ENCODE results near the gene NUP85. TPM values are rescaled to one million over a fixed set of nuclear protein-coding genes. Genes with fewer than 3 reads are reported as not detected.

NUP85 gene
- total RNA-seq, 1 donor from 2014 or later: 122 TPM

DNA sequence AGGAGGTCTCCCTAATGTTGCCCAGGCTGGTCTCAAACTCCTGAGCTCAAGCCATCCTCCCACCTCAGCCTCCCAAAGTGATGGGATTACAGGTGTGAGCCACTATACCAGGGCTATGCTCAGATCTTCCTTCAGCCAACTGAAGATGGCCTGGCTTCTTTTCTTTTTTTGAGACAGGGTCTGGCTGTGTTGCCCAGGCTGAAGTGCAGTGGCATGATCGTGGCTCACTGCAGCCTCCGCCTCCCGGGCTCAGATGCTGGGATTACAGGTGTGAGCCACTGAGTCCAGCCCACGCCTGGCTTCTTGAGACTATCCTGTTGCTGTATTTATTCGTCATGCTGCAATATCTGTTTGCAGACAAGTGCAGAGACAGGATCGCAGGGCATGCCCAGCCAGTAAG is 79.6 kb downstream of the NUP85 start:
- no peak for DNase-seq (ENCODE audit: low spot score)
- H3K9me3 Mint-ChIP-seq: no peaks in the 10 kb centered on the region
- H3K4me1 Mint-ChIP-seq (ENCODE audit: low read depth): peaks cover 20% of the 10 kb centered on the region
- no peak overlapping the region for H3K27ac Mint-ChIP-seq
- peaks cover 61% of the 10 kb centered on the region for H3K36me3 Mint-ChIP-seq (ENCODE audit: low read depth)
- H3K4me3 Mint-ChIP-seq (ENCODE audit: low read depth): no peak overlapping the region
- intact Hi-C loops (cut with micrococcal nuclease): no loop called here
- no peaks in the 10 kb centered on the region for H3K27me3 Mint-ChIP-seq (ENCODE audit: low read depth)

Other genes starting within 250 kb of the NUP85 start
- 0.07 and 0.37 TPM in 2 replicates for gene HID1, start 232.9 kb upstream of the NUP85 start, total RNA-seq
- gene CDR2L, start 218.0 kb upstream of the NUP85 start, total RNA-seq: 2.3 and 2.4 TPM in 2 replicates
- 65.4 and 68.1 TPM in 2 replicates for gene MRPL58, start 193.0 kb upstream of the NUP85 start, total RNA-seq
- 166 and 170 TPM in 2 replicates for gene ATP5PD, start 158.7 kb upstream of the NUP85 start, total RNA-seq
- gene KCTD2, start 158.5 kb upstream of the NUP85 start, total RNA-seq: 18.0 and 20.7 TPM in 2 replicates
- gene SLC16A5, start 117.7 kb upstream of the NUP85 start, total RNA-seq: 11.6 and 11.8 TPM in 2 replicates
- 9.9 and 10.1 TPM in 2 replicates for gene ARMC7, start 95.7 kb upstream of the NUP85 start, total RNA-seq
- gene NT5C, start 73.9 kb upstream of the NUP85 start, total RNA-seq: 72.7 and 86.6 TPM in 2 replicates
- gene JPT1, start 51.2 kb upstream of the NUP85 start, total RNA-seq: 282 and 290 TPM in 2 replicates
- gene SUMO2, start 22.7 kb upstream of the NUP85 start, total RNA-seq: 653 and 679 TPM in 2 replicates
- gene GGA3, start 55.9 kb downstream of the NUP85 start, total RNA-seq: 71.7 and 77.2 TPM in 2 replicates
- 99.4 and 101 TPM in 2 replicates for gene MRPS7, start 56.2 kb downstream of the NUP85 start, total RNA-seq
- 50.5 and 51.5 TPM in 2 replicates for gene MIF4GD, start 65.6 kb downstream of the NUP85 start, total RNA-seq
- gene SLC25A19, start 83.8 kb downstream of the NUP85 start, total RNA-seq: 97.4 and 101 TPM in 2 replicates
- 176 and 188 TPM in 2 replicates for gene GRB2, start 200.0 kb downstream of the NUP85 start, total RNA-seq

Data from activated T-helper 2 cell treated with anti-CD3 and anti-CD28 coated beads, Interferon-gamma antibody, Interleukin-2, Interleukin-4, amounts not matched to agents 10 μg/mL and 5 μg/mL and 100 μg/mL, durations not matched to agents 14 hours and 24 hours and 36 hours (primary cell).